Mesothelial cell of epicardium (in vitro differentiated cells): Measurements from ENCODE around the gene PLEKHN1. TPM values are rescaled to one million over a fixed set of nuclear protein-coding genes. Genes with fewer than 3 reads are reported as not detected.
A peak's percentile ranks its signal among the peaks of the same experiment; 100 is the strongest.

ENCODE experiments used
- DNase-seq, 2 experiments: peaks; one replicate each; pipeline ENCODE4 v3.0.0; 2021; ENCODE audit warnings: low spot score in 2 of 2; ENCODE audit not compliant: unreplicated experiment in 2 of 2
- H3K27ac Mint-ChIP-seq: 2 replicates; pipeline ENCODE4 v1.8.0; 2021; ENCODE audit warnings: mixed read lengths
- H3K27me3 Mint-ChIP-seq: 2 replicates; pipeline ENCODE4 v1.8.0; 2021; ENCODE audit warnings: low read depth, mixed read lengths
- H3K36me3 Mint-ChIP-seq: 2 replicates; pipeline ENCODE4 v1.8.0; 2021; ENCODE audit warnings: mixed read lengths
- H3K4me1 Mint-ChIP-seq: 2 replicates; pipeline ENCODE4 v1.8.0; 2021; ENCODE audit warnings: mixed read lengths
- H3K4me3 Mint-ChIP-seq: 2 replicates; pipeline ENCODE4 v1.8.0; 2021; ENCODE audit warnings: mild to moderate bottlenecking, moderate library complexity, mixed read lengths
- H3K9me3 Mint-ChIP-seq: 2 replicates; pipeline ENCODE4 v1.8.0; 2021; ENCODE audit warnings: mixed read lengths
- CTCF ChIP-seq: fragments of 200-600 bp; sonication (generic); IDR thresholded peaks from one replicate; pipeline ENCODE4 v1.5.0; 2021; ENCODE audit warnings: antibody characterized with exemption; ENCODE audit not compliant: unreplicated experiment
- total RNA-seq: library from RNA; stranded (reverse); gene quantifications from 3 replicates; pipeline ENCODE4 v1.2.1, GENCODE V29; 2021

Gene PLEKHN1
- total RNA-seq, 1 donor from 2014 or later = 34.4 TPM

- peak; percentile 45 for TF ChIP-seq CTCF
- H3K27ac Mint-ChIP-seq = peak overlapping the region; percentile 6
- DNase-seq = peak; percentile 84 to 87
- no peaks in the 10 kb centered on the region for H3K27me3 Mint-ChIP-seq
- peaks cover 3% of the 10 kb centered on the region for H3K36me3 Mint-ChIP-seq
- peaks cover 34% of the 10 kb centered on the region for H3K4me1 Mint-ChIP-seq
- peak overlapping the region; percentile 54 for H3K4me3 Mint-ChIP-seq
- H3K9me3 Mint-ChIP-seq = no peaks in the 10 kb centered on the region
Observed at GRCh38 chr1:1019122-1019999, 53.1 kb downstream of the PLEKHN1 start.

GRCh38 chr1:1020000-1020404 is 53.7 kb downstream of the PLEKHN1 start, which contains the start of gene AGRN:
AGRN (plus strand) TSS chr1:1020120; CDS start chr1:1020173, 53 bp downstream.
- Mint-ChIP-seq H3K36me3 (peaks cover 3% of the 10 kb centered on the region), H3K9me3 (no peaks in the 10 kb centered on the region), H3K27me3 (no peaks in the 10 kb centered on the region), H3K4me1 (peaks cover 31% of the 10 kb centered on the region), H3K27ac (peak within 1 kb of the TSS; percentile 79), H3K4me3 (peak within 1 kb of the TSS; percentile 78)
- no peak for TF ChIP-seq CTCF
- no peak for DNase-seq

- no peak for TF ChIP-seq CTCF
- H3K27me3 Mint-ChIP-seq = no peaks in the 10 kb centered on the region
- no peaks in the 10 kb centered on the region for H3K9me3 Mint-ChIP-seq
- no peak overlapping the region for H3K27ac Mint-ChIP-seq
- H3K4me1 Mint-ChIP-seq = peaks cover 29% of the 10 kb centered on the region
- no peak for DNase-seq
- H3K4me3 Mint-ChIP-seq = peak overlapping the region; percentile 78
- H3K36me3 Mint-ChIP-seq = peaks cover 3% of the 10 kb centered on the region
Observed at GRCh38 chr1:1020415-1021009, 54.2 kb downstream of the PLEKHN1 start.

DNA sequence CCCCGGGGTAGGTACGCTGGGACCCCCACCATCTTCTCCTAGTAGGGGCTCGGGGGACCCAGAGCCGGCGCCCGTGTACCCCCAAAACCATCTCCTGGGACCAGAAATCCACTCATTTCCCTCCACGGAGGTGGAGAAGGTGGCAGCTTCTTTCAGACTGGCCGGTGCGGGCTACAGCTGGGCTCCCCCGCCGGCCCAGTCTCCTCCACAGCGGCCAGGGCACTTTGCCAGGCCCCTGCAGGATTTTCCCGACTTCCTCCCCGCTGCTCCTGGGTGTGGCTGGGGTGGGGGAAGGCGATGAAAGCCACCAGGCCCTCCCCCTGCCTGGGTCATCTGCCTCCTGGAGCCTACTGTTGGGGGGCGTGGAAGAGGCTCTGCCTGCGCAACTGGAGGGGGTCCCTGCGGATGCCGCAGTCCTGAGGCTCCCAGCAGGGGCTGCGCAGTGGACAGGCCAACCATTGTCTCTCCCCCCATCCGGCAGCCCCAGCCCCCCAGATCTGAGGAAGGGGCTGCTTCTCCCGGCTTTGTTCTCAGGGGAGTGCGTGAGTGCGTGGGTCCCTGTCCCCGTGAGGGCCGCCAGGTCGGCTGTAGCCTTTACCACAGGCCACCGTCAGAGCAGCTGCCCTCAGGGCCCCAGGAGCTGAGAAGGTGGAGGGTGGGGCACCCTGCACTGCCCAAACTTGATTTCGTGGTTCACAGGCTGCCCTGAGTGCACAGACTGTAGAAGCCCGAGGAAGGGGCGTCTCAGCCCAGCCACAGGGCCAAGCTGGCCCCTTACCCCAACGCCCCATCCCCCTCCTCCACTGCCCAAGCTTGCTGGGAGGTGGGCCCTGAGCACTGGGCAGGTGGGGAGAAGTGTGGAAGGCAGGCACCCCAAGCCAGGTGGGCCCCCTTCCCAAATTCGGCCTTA is 55.0 kb downstream of the PLEKHN1 start:
- Mint-ChIP-seq H3K27ac (peak overlapping the region; percentile 79), H3K4me3 (peak overlapping the region; percentile 78), H3K4me1 (peaks cover 35% of the 10 kb centered on the region), H3K36me3 (peaks cover 3% of the 10 kb centered on the region), H3K27me3 (no peaks in the 10 kb centered on the region), H3K9me3 (no peaks in the 10 kb centered on the region)
- no peak for TF ChIP-seq CTCF
- DNase-seq = no peak

DNA sequence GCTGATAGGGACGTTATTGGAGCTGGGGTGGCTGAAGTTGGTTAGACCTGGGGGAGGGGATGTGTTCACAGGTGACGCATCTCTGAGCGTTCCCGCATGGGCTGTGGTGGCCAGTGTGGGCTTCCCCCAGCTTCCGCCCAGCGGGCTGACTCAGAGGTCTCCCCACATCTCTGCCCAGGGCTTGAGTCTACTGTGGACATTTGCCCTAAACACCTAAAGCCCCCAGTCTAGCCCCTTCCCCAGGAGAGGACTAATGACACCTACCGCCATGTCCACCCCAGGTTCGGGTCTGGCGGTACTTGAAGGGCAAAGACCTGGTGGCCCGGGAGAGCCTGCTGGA is 55.6 kb downstream of the PLEKHN1 start:
- no peaks in the 10 kb centered on the region for H3K27me3 Mint-ChIP-seq
- no peaks in the 10 kb centered on the region for H3K9me3 Mint-ChIP-seq
- H3K36me3 Mint-ChIP-seq = peaks cover 3% of the 10 kb centered on the region
- TF ChIP-seq CTCF = no peak
- H3K4me3 Mint-ChIP-seq = peak overlapping the region; percentile 78
- DNase-seq = no peak
- H3K27ac Mint-ChIP-seq = no peak overlapping the region
- H3K4me1 Mint-ChIP-seq = peaks cover 38% of the 10 kb centered on the region
